PC-9 (cell line): ENCODE results near the gene NCOA5.

Experiments
- EZH2 ChIP-seq: fragments of 200-600 bp; sonication (generic); IDR thresholded peaks from 2 replicates; pipeline ENCODE4 v1.8.0; 2017; ENCODE audit warnings: antibody characterized with exemption, low read depth
- TF ChIP-seq, protein P1 (sequence below): fragments of 200-600 bp; sonication (generic); conservative IDR thresholded peaks from 2 replicates; pipeline ENCODE4 v1.6.1; 2017; ENCODE audit warnings: mixed run types, antibody characterized with exemption, mild to moderate bottlenecking, moderate library complexity

GRCh38 chr20:46054606-46055005, 35.2 kb downstream of the NCOA5 start:
- TF ChIP-seq, protein P1, sequence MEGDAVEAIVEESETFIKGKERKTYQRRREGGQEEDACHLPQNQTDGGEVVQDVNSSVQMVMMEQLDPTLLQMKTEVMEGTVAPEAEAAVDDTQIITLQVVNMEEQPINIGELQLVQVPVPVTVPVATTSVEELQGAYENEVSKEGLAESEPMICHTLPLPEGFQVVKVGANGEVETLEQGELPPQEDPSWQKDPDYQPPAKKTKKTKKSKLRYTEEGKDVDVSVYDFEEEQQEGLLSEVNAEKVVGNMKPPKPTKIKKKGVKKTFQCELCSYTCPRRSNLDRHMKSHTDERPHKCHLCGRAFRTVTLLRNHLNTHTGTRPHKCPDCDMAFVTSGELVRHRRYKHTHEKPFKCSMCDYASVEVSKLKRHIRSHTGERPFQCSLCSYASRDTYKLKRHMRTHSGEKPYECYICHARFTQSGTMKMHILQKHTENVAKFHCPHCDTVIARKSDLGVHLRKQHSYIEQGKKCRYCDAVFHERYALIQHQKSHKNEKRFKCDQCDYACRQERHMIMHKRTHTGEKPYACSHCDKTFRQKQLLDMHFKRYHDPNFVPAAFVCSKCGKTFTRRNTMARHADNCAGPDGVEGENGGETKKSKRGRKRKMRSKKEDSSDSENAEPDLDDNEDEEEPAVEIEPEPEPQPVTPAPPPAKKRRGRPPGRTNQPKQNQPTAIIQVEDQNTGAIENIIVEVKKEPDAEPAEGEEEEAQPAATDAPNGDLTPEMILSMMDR: no peak
- no peak for TF ChIP-seq EZH2
